GM12892 (cell line): ENCODE measurements around the gene CSGALNACT2.

Experiments
- DNase-seq: peaks from one replicate; pipeline ENCODE4 v3.0.0; 2011; ENCODE audit not compliant: insufficient read length
- FAIRE-seq: peaks from 2 replicates; lab custom pipeline; 2011; peaks lifted over from hg19 to GRCh38; lab: Jason Lieb, UNC
- POLR2A ChIP-seq: IDR thresholded peaks from 2 replicates; pipeline ENCODE4 v1.6.1; 2011; ENCODE audit warnings: low read depth, low read length, control low read depth
- POLR2AphosphoS5 ChIP-seq: IDR thresholded peaks from 2 replicates; pipeline ENCODE4 v1.6.1; 2011; ENCODE audit warnings: low read depth, low read length, control low read depth
- TAF1 ChIP-seq: IDR thresholded peaks from 2 replicates; pipeline ENCODE4 v1.6.1; 2011; ENCODE audit warnings: low read depth, mild to moderate bottlenecking, control low read depth, low read length, borderline replicate concordance

The CSGALNACT2 gene

DNA sequence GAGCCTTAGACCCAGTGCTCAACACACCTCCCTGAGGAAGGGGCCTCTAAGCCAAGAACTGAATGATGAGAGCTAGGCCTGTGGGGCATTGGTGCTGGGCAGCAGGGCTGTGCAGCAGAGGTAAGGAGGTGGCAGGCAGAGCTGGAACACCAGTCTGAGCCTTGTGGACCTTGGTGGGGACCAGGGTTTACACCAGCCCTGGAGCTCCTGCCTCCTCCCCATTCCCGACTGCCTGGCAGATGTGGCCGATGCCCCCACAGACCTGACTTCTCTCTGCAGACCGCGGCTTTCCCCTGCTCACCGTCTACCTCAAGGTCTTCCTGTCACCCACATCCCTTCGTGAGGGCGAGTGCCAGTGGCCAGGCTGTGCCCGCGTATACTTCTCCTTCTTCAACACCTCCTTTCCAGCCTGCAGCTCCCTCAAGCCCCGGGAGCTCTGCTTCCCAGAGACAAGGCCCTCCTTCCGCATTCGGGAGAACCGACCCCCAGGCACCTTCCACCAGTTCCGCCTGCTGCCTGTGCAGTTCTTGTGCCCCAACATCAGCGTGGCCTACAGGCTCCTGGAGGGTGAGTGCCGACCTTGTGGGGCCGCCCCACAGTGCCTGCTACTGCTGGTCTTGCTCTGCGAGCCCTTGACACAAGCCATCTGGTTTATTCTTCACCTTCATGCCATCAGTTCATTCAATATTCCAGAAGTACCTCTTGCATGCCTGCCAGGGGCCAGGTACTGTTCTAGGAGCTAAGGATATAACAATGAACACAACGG is 36.0 kb upstream of the CSGALNACT2 start:
- FAIRE-seq (no peak), DNase-seq (no peak)
- TF ChIP-seq POLR2A = no peak
- TF ChIP-seq POLR2AphosphoS5 = no peak
- no peak for TF ChIP-seq TAF1

DNA sequence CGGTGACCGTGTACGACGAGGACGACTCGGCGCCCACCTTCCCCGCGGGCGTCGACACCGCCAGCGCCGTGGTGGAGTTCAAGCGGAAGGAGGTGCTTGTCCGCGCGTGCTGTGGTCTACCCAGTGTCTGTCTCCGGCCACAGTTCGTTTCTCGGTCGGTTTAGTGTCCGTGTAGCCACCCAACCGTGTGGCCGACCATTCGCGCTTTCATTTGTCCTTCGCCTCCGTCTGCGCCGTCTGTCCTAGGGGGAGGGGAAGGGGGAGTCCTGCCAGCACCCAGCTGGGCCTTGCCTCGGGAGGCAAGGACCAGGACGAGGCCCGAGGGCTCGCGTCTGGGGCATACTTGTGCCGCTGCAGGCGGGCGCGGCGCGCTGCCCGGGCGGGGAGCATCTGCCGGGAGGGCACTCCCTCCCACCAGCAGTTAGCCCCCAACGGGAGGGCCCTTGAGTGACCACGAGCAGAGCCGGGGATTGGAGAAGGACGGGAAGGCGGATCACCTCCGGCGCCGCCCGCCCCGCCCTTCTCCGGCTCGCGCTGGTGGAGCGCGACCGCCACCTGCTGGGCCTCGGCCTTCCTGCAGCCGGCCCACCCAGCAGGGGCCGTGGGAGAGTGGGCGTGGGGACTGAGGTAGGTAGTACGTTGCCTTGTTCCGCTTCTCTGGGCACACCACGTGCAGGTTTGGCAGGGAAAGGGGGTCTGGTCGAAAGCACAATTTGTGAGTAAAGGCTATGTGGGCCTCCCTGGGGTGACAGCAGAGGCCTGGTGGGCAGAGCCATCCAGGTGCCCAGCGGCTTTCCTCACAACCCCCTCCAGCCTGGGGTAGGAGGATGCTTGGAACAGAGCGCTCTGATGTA is 32.9 kb upstream of the CSGALNACT2 start:
- TF ChIP-seq POLR2AphosphoS5 = no peak
- TF ChIP-seq POLR2A = no peak
- no peak for TF ChIP-seq TAF1
- peak; percentile 96 for FAIRE-seq

DNA sequence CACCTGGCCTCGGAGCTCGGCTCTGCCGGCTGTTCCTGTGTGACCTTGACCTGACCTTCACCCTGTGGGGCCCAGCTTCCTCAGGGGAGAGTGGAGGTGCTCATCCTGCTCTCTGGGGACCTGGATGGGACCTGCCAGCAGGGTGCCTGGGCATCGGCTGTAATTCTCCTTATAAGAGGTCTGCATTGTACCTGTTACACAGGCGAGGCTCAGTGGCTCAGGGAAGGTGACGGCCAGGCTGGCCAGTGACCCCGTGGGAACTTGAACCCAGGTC is 32.4 kb upstream of the CSGALNACT2 start:
- FAIRE-seq (no peak), DNase-seq (no peak)
- TF ChIP-seq POLR2A (no peak), TAF1 (no peak), POLR2AphosphoS5 (no peak)

More for the DNA sequence above, 32.9 kb upstream of the CSGALNACT2 start:
- DNase-seq = peak; percentile 92

DNA sequence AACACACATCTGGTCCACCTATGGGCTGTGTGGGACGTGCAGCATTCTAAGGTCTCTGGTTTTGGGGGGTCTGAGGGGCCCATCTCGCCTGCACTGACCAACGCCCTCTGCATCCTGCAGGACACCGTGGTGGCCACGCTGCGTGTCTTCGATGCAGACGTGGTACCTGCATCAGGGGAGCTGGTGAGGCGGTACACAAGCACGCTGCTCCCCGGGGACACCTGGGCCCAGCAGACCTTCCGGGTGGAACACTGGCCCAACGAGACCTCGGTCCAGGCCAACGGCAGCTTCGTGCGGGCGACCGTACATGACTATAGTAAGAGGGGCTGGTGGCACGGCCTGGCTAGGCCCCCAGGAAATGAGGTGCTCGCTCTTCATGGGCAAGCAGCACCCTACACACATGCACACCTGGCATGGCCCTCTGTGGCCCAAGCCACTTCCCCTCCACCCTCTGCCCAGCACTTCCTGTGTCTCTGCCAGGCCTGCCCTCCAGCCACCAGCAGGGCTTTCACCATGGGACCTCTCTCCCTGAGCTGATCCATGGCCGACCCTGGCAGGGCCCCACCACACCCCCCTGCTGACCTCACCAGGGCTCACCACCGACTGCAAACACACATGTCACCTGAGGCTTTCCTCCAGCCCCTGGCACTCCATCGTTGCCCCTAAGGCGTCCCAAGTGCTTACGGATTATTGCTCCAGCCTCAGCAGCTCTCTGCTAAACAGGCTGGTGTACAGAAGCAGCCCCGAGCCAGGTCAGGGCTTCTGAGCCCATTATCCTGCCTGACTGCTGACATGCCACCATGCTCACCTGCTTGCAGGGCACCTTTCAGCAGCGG is 31.8 kb upstream of the CSGALNACT2 start:
- DNase-seq (no peak), FAIRE-seq (no peak)

DNA sequence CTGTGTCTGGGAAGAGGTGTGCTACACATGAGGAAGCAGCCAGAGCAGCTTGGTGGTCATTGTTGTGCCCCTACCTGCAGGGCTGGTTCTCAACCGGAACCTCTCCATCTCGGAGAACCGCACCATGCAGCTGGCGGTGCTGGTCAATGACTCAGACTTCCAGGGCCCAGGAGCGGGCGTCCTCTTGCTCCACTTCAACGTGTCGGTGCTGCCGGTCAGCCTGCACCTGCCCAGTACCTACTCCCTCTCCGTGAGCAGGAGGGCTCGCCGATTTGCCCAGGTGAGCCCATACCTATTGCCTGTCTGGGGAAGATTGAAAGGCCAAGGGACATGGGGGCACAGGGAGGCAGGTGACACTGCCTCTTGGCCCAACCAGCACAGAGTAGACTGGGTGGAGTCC is 29.3 kb upstream of the CSGALNACT2 start:
- TF ChIP-seq TAF1 (no peak), POLR2A (no peak), POLR2AphosphoS5 (no peak)
- DNase-seq (no peak), FAIRE-seq (no peak)

More for the DNA sequence above, 31.8 kb upstream of the CSGALNACT2 start:
- no peak for TF ChIP-seq POLR2A
- TF ChIP-seq TAF1 = no peak
- no peak for TF ChIP-seq POLR2AphosphoS5

DNA sequence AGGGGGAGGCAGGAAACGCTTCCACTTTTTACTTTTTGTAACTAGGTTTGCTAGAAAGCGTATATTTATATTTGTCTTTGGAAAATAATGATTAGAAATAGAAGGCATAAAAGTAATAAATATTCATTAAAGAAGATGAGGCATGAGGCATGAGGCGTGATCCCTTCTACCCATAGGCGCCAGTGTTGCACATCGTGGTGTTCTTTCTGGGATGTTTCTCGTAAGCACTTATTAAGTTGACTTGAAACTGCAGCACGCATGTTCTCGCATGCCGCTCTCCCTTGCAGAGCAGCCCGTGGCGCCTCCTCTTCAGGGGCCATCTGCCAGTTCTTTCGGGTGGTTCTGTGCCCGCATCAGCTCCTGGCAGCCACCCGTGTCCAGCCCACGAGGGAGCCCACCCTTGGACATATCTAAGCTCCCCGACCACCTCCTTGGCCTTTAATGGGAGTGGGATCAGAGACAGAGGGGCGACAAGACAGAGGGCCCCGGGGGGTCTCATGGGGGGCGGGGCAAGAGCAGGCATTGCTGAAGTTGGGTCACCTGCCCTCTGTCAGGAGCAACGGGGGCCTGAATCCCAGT is 28.5 kb upstream of the CSGALNACT2 start:
- FAIRE-seq (no peak), DNase-seq (no peak)
- TF ChIP-seq TAF1 = no peak
- TF ChIP-seq POLR2AphosphoS5 = no peak
- TF ChIP-seq POLR2A = no peak

DNA sequence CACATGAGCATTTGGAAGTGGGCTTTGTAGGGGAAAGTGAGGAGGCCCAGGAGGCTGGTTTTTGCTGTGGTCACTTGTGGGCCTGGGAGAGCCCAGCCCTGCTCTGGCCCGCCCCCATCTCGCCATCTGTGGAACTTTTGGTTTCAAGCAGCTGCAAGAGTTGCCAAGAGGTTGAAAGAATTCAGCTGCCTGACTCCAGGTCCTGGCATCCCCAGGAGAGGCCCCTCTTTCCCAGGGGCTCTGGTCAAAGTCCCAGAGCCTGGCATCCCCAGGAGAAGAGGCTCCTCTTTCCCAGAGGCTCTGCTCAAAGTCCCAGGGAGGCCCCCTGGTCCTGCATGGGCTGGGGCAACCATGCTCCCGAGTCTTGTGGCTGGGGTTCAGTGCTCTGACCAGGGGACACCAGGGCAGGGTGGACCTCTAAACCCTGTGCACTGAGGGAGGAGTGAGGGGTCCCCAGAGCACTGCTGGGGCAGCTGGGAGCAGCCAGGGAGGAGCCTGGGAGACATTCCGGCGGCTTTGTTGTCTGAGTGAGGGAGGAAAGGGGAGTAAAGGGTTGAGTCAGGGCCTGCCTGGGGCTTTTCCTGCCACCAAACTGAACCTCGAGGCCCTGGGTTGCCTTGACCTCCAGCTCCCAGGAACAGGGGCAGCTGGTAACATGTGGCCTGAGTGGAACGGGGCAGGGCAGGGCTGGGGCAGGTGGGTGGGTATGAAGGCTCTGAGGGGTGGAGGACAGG is 27.7 kb upstream of the CSGALNACT2 start:
- no peak for FAIRE-seq

DNA sequence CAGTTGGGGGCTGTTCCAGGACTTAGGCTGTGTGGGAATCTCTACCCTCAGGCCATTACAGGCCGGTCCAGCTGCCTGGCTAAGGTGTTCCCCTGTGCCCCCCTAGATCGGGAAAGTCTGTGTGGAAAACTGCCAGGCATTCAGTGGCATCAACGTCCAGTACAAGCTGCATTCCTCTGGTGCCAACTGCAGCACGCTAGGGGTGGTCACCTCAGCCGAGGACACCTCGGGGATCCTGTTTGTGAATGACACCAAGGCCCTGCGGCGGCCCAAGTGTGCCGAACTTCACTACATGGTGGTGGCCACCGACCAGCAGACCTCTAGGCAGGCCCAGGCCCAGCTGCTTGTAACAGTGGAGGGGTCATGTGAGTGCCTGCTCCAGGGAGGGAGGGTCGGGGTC is 27.1 kb upstream of the CSGALNACT2 start:
- TF ChIP-seq POLR2A (no peak), POLR2AphosphoS5 (no peak), TAF1 (no peak)
- no peak for FAIRE-seq
- no peak for DNase-seq

More for the DNA sequence above, 27.7 kb upstream of the CSGALNACT2 start:
- no peak for TF ChIP-seq POLR2A
- DNase-seq = no peak

DNA sequence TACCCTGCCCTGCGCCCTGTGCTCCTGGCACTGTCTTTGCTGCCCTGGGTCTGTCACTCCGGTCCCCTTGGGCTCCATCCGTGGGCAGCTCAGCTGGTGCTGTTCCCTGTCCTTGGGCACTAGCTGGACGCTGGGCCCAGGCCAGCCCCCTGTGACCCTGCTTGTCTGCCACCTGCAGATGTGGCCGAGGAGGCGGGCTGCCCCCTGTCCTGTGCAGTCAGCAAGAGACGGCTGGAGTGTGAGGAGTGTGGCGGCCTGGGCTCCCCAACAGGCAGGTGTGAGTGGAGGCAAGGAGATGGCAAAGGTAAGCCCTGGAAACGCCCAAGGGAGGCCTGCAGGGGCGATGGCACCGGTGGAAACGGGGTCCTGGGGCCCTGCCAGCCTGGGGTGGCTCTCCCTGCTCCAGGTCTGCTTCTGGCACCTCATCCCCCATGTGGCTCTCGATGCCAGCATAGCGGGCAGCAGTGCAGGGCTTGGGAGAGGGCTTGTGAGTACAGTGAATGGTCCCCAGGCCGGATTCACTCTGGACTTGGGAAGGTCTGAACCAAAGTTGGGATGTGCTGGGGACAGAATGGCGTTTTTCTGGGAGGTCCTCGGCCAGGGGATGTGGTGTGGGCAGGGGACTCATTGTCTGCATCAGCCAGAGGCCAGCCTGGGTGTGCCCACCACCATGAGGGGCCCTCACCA is 26.2 kb upstream of the CSGALNACT2 start:
- no peak for TF ChIP-seq POLR2A
- no peak for TF ChIP-seq POLR2AphosphoS5
- TF ChIP-seq TAF1 = no peak
- FAIRE-seq (no peak), DNase-seq (no peak)

DNA sequence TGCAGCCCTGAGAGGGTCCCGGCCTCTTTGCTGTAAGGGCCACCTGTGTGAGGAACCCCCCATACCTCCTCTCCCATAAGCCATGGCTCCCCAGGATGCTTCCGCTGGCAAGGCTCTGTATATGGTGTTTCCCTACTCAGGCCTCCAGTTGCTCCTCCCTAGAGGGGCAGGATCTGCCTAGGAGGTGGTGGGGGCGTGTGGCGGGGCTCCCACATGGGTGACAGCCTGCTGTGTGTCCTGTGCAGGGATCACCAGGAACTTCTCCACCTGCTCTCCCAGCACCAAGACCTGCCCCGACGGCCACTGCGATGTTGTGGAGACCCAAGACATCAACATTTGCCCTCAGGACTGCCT is 25.7 kb upstream of the CSGALNACT2 start:
- TF ChIP-seq POLR2A (no peak), TAF1 (no peak), POLR2AphosphoS5 (no peak)
- FAIRE-seq (no peak), DNase-seq (no peak)
